H7 (cell line): ENCODE measurements around the gene LGALS1. TPM values are rescaled to one million over a fixed set of nuclear protein-coding genes. Genes with fewer than 3 reads are reported as not detected.

Source experiments
- DNase-seq: peaks from one replicate; pipeline ENCODE4 v3.0.0; 2012
- H3K27me3 ChIP-seq: 2 replicates; pipeline ENCODE4 v1.6.0; 2011; ENCODE audit warnings: mild to moderate bottlenecking, low read length; ENCODE audit not compliant: control insufficient read depth, insufficient read depth
- H3K36me3 ChIP-seq: replicated peaks from 2 replicates; pipeline ENCODE4 v1.5.1; 2011; ENCODE audit warnings: low read length; ENCODE audit not compliant: control insufficient read depth, insufficient read depth
- H3K4me3 ChIP-seq: 2 replicates; pipeline ENCODE4 v1.5.1; 2011; ENCODE audit warnings: low read depth, mild to moderate bottlenecking, control low read depth, low read length, moderate library complexity; ENCODE audit not compliant: insufficient read depth
- total RNA-seq: library from RNA; depleted of rRNA; stranded (reverse); fragments of >200 nt; shearing (Covaris generic); gene quantifications from 2 replicates; pipeline ENCODE4 v1.2.3, GENCODE V29; 2014; rRNA removed

Gene LGALS1
- 183 and 206 TPM in 2 replicates for total RNA-seq

DNA sequence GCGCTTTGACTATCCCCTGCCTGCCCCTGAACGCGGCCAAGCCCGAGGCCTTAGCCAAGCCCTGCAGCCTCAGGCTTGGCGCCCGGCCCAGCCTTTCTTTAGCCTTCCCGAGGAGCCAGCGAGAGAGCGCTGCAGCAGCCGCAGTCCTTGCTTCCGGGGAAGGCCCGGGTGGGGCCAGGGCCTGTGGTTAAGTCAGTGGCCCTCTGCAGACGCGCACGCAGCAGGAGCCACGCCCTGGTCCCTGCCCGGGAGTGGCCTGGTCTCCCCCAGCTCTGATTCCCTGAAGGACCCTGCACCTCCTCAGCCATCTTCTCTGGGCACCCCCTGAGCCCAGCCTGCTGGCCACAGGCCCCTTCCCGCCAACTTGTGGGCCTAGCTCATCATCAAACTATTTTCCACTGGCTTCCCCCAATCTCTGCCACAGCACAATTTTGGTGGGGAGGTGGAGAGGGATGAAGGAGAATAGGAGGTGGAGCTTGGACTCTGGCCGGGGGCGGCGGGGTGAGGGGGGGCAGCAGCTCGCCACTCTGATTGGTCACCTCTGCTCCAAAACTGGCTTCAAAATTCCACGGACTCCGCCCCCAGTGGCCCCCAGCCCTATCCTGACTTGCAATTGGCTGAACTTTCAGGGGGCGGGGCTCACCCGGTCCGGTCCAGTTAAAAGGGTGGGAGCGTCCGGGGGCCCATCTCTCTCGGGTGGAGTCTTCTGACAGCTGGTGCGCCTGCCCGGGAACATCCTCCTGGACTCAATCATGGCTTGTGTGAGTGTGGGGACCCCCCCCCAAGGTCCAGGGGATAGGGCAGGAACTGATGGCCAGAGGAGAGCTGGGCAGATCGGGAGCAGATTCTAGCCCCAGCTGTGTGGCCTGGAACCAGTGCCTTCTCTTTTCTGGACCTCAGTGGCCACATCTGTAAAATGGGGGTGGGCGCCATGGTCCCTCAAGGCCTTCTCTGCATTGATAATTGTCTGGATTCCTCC is at the start of gene LGALS1:
Gene LGALS1, plus strand, starts transcription at position 686 of the 979 bp plus-strand sequence. Its CDS starts 67 bp downstream, at position 753.
- H3K27me3 ChIP-seq = no peaks in the 10 kb centered on the region
- peak; percentile 94 for DNase-seq
- H3K4me3 ChIP-seq = peak within 1 kb of the TSS; percentile 48
- no peaks in the 10 kb centered on the region for H3K36me3 ChIP-seq

DNA sequence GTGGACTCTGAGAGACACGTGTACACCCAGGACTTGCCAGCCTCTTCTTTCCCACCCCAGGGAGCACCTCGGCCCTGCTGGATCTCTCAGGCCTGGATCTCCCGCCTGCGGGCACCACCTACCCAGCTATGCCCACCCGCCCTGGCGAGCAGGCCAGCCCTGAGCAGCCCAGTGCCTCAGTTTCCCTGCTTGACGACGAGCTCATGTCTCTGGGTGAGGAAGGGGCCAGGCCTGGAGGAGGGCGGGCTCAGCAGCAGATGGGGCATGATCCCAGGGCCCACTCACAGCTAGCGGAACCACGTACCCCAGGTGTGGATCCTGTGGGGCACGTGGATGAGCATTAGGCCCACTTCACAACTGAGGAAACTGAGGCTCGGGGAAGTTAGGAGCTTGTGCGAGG is 49.7 kb upstream of the LGALS1 start:
- Histone ChIP-seq H3K36me3 (peaks cover 28% of the 10 kb centered on the region), H3K27me3 (no peaks in the 10 kb centered on the region), H3K4me3 (no peak overlapping the region)
- DNase-seq = no peak

DNA sequence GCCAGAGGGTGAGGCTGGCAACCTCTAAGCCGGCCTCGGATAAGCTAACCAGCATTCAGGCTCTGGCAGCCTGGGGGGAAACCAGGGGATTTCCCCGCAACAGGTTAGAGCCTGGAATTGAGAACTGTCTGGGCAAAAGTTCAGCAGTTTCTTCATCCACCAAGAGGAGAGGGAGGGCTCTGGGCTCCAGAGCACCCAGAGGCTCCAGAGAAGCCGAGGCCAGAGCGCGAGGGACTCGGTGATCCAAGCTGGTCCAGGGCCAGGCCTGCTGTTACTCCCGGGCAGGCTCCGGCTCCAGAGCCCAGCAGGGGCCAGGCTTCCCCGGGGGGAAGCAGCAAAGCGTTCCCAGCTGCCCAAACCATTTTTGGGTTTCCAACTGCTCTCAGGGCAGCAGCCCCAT is 49.3 kb upstream of the LGALS1 start:
- Histone ChIP-seq H3K36me3 (peaks cover 28% of the 10 kb centered on the region), H3K27me3 (no peaks in the 10 kb centered on the region), H3K4me3 (no peak overlapping the region)
- DNase-seq = peak; percentile 68

- Histone ChIP-seq H3K27me3 (no peaks in the 10 kb centered on the region), H3K4me3 (no peak overlapping the region), H3K36me3 (peaks cover 26% of the 10 kb centered on the region)
- DNase-seq = no peak
Observed at GRCh38 chr22:37626556-37627075, 48.8 kb upstream of the LGALS1 start.

DNA sequence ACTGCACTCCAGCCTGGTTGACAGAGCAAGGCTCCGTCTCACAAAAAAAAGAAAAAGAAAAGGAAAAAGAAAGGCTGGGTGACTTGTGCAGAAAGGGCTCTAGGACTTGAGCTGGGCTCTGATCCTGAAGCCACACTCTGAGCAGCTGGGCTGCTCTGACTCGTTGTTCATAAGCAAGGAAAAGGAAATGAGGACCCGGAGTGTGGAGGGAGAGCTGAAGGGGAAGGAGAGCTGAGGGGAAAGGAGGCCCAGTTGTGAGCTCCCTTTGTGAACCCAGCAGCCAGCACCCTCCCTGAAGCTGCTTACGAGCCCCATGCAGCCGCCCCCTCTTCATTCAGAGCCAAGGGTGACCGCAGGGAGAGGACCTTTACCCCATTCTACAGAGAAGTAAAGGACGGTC is 48.3 kb upstream of the LGALS1 start:
- Histone ChIP-seq H3K36me3 (peaks cover 26% of the 10 kb centered on the region), H3K4me3 (no peak overlapping the region), H3K27me3 (no peaks in the 10 kb centered on the region)
- no peak for DNase-seq

GRCh38 chr22:37627545-37627944 is 47.9 kb upstream of the LGALS1 start:
- H3K36me3 ChIP-seq = peaks cover 27% of the 10 kb centered on the region
- no peak for DNase-seq
- H3K4me3 ChIP-seq = no peak overlapping the region
- H3K27me3 ChIP-seq = no peaks in the 10 kb centered on the region

DNA sequence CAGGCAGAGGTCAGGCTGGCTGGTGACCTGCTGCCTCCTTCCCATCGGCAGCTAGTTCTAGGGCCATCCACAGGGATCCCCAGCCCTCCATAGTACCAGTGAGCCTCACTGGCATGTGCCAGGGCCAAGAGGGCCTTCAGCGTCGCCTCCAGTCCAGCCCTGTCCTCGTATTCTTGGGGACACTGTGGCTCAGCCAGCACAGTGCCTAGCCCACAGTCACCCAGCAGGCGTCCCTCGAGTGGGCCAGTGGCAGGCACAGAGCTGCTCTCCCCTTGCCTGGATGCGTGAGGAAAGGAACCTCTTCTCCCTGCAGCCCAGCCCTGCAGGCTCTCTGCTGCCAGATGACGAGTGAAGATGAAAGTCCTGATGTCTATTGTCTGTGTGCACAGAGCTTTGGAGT is 46.6 kb upstream of the LGALS1 start:
- no peak overlapping the region for H3K4me3 ChIP-seq
- H3K27me3 ChIP-seq = no peaks in the 10 kb centered on the region
- DNase-seq = no peak
- H3K36me3 ChIP-seq = peaks cover 24% of the 10 kb centered on the region

- no peaks in the 10 kb centered on the region for H3K27me3 ChIP-seq
Observed at GRCh38 chr22:37629928-37630327, 45.5 kb upstream of the LGALS1 start.

GRCh38 chr22:37630839-37631435 is 44.5 kb upstream of the LGALS1 start:
- Histone ChIP-seq H3K27me3 (no peaks in the 10 kb centered on the region), H3K36me3 (peaks cover 12% of the 10 kb centered on the region), H3K4me3 (no peak overlapping the region)
- DNase-seq = peak; percentile 63

More at GRCh38 chr22:37629928-37630327, 45.5 kb upstream of the LGALS1 start:
- Histone ChIP-seq H3K36me3 (peaks cover 16% of the 10 kb centered on the region), H3K4me3 (no peak overlapping the region)
- no peak for DNase-seq

DNA sequence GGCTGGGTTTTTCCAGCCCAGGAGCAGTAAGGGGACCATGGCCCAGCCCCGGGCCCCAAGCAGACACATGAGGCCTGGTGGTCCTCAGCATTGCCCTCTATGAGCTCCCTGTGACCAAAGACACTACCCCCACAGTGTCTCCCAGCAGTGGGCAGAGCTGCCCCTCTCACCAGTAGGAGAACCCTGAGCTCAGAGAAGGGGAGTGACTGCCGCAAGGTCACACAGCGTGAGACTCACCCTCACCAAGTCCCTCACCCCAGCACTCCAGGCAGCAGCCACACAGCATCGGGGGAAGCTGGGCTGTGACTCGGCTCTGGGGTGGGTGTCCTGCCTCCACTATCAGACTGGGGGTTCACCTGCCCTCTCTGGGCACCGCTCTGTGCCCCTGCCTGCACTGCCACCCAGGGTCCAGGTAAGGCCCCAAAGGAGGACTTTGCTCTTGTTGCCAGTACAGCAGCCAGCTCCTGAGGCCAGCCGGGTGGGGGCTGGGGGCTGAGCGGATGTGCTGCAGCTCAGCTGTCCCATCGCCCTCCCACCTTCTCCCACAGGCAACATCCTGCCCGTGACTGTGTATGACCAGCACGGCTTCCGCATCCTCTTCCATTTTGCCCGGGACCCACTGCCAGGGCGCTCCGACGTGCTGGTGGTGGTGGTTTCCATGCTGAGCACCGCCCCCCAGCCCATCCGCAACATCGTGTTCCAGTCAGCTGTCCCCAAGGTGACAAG is 43.8 kb upstream of the LGALS1 start:
- no peak overlapping the region for H3K4me3 ChIP-seq
- peaks cover 8% of the 10 kb centered on the region for H3K36me3 ChIP-seq
- H3K27me3 ChIP-seq = no peaks in the 10 kb centered on the region
- peak; percentile 64 for DNase-seq

GRCh38 chr22:37632174-37633088 is 43.0 kb upstream of the LGALS1 start:
- no peak overlapping the region for H3K4me3 ChIP-seq
- H3K27me3 ChIP-seq = no peaks in the 10 kb centered on the region
- peak; percentile 66 for DNase-seq
- peaks cover 8% of the 10 kb centered on the region for H3K36me3 ChIP-seq

DNA sequence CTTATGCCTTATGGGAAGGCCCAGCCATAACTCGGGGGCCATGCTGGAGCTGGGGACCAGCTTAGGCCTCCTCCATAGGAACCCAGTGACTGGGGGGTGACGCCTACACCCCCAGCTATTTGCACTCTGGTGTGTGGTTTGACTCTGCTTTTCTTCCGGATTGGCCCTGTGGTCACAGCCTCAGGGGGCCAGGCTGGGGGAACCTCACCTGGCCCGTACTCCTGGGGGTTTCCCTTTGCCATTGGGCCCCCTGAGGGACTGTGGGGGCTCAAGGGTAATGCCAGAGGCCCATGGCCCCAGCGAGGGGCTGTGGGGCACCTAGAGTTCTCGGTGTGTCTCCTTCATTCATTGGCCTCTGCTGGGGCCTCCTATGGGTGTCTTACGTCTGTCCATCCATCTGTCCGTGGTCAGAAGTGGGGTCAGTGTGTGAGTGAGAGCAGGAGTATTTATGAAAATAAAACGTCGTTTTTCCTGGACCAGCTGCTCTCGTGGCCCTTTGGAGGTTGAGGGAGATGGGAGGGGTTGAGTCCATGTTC is 42.3 kb upstream of the LGALS1 start:
- no peak overlapping the region for H3K4me3 ChIP-seq
- no peak for DNase-seq
- H3K36me3 ChIP-seq = peaks cover 8% of the 10 kb centered on the region
- no peaks in the 10 kb centered on the region for H3K27me3 ChIP-seq

GRCh38 chr22:37633625-37634416 is 41.6 kb upstream of the LGALS1 start:
- H3K27me3 ChIP-seq = no peaks in the 10 kb centered on the region
- peak; percentile 92 for DNase-seq
- H3K4me3 ChIP-seq = peak overlapping the region; percentile 20; the same call in 1 of the 2 replicates
- peaks cover 7% of the 10 kb centered on the region for H3K36me3 ChIP-seq
